HG02759 (cell line): ENCODE results near the gene PTCH2.
"Not testable (repeated sequence)": the region's sequence is repeated elsewhere in the genome, so short reads cannot be mapped to it uniquely, and the experiment has no call there.

Experiments used
- ATAC-seq: cut with Tn5 transposase; IDR thresholded peaks from one replicate; pipeline ENCODE4 v1.9.1; 2021; ENCODE audit warnings: mild to moderate bottlenecking, moderate library complexity; ENCODE audit not compliant: unreplicated experiment

The PTCH2 gene

GRCh38 chr1:44803062-44803311, 40.1 kb downstream of the PTCH2 start:
- ATAC-seq = no peak

GRCh38 chr1:44802306-44803061, 40.6 kb downstream of the PTCH2 start:
- no peak for ATAC-seq

GRCh38 chr1:44801491-44802305, 41.4 kb downstream of the PTCH2 start:
- no peak for ATAC-seq

GRCh38 chr1:44799770-44800584, 43.1 kb downstream of the PTCH2 start, which contains the start of gene PLK3:
Gene PLK3, plus strand, starts transcription at chr1:44800377. Its CDS starts 87 bp downstream, at chr1:44800464.
- peak; percentile 90 for ATAC-seq

GRCh38 chr1:44798481-44799365, 44.3 kb downstream of the PTCH2 start:
- ATAC-seq = no peak

GRCh38 chr1:44797886-44798285, 45.2 kb downstream of the PTCH2 start:
- not testable (repeated sequence) for ATAC-seq

- ATAC-seq = no peak
Measured at GRCh38 chr1:44792736-44793502, 50.1 kb downstream of the PTCH2 start.

GRCh38 chr1:44790968-44791801, 51.9 kb downstream of the PTCH2 start:
- no peak for ATAC-seq

GRCh38 chr1:44788120-44788860, 54.8 kb downstream of the PTCH2 start, which contains the start of gene BEST4:
Gene BEST4, minus strand, starts transcription at chr1:44788170. Its CDS starts 465 bp downstream, at chr1:44787705.
- ATAC-seq = no peak

GRCh38 chr1:44787506-44787905, 55.5 kb downstream of the PTCH2 start:
- no peak for ATAC-seq

- no peak for ATAC-seq
Measured at GRCh38 chr1:44786841-44787426, 56.1 kb downstream of the PTCH2 start.

GRCh38 chr1:44786138-44786840, 56.8 kb downstream of the PTCH2 start:
- peak; percentile 52 for ATAC-seq

- peak; percentile 7 for ATAC-seq
Measured at GRCh38 chr1:44785501-44786137, 57.4 kb downstream of the PTCH2 start.

- no peak for ATAC-seq
Measured at GRCh38 chr1:44785029-44785380, 58.0 kb downstream of the PTCH2 start.

- no peak for ATAC-seq
Measured at GRCh38 chr1:44784094-44785028, 58.7 kb downstream of the PTCH2 start.

GRCh38 chr1:44783697-44784093, 59.4 kb downstream of the PTCH2 start:
- no peak for ATAC-seq
